Measurements from ENCODE around the gene IDH3A. TPM values are rescaled to one million over a fixed set of nuclear protein-coding genes. Genes with fewer than 3 reads are reported as not detected.
"Not testable (repeated sequence)": the region's sequence is repeated elsewhere in the genome, so short reads cannot be mapped to it uniquely, and the experiment has no call there.

IDH3A gene
- total and polyA plus RNA-seq, 4 experiments from 2014 or later, result 39.7 to 69.1 (median 45.9) TPM

- H3K27me3 Mint-ChIP-seq; H3K9me3 Mint-ChIP-seq; DNase-seq; H3K27me3 ChIP-seq (ENCODE audit: insufficient read depth, low read length); H3K36me3 ChIP-seq (ENCODE audit: insufficient read depth, low read length); H3K9me3 ChIP-seq (ENCODE audit: control insufficient read depth in 1 of 2, low read length in 2 of 2); H3K4me3 ChIP-seq (ENCODE audit: low read length in 2 of 2); H3K27ac ChIP-seq (ENCODE audit: low read depth, low read length); intact Hi-C loops (cut with micrococcal nuclease): not testable (repeated sequence)
- ChIA-PET CTCF (ENCODE audit: partially characterized antibody) (interaction anchor here (0.7 to 1.5 kb wide), 2 partner anchors 45 to 184 kb away, joined by 3 to 4 read pairs; no protein-coding TSS in a partner anchor), POLR2A (ENCODE audit: partially characterized antibody) (interaction anchor here (0.9 to 2.8 kb wide), 2 partner anchors 114 to 287 kb away, joined by 3 to 13 read pairs; partner anchors contain the start of genes DNAJA4 and IREB2)
- H3K27ac Mint-ChIP-seq, result peak overlapping the region in 4 of 7 donors; percentile 47 to 75 (median 60)
- H3K4me1 ChIP-seq (ENCODE audit: insufficient read depth, low read length), result peaks cover 26% of the 10 kb centered on the region
- H3K36me3 Mint-ChIP-seq, result peaks cover 0 to 20% of the 10 kb centered on the region in 2 donors
- peaks cover 28 to 46% (median 38%) of the 10 kb centered on the region in 4 donors for H3K4me1 Mint-ChIP-seq
- H3K4me3 Mint-ChIP-seq, result peak overlapping the region; percentile 36 to 96 (median 92)
These were observed 1.9 kb downstream of the IDH3A start for GRCh38 chr15:78151075-78151474.

GRCh38 chr15:78154955-78155354, 5.8 kb downstream of the IDH3A start:
- DNase-seq, result no peak
- Mint-ChIP-seq H3K36me3 (peaks cover 12 to 36% of the 10 kb centered on the region in 2 donors), H3K27me3 (no peaks in the 10 kb centered on the region), H3K4me3 (no peak overlapping the region), H3K4me1 (peaks cover 19 to 25% (median 22%) of the 10 kb centered on the region in 4 donors), H3K9me3 (no peaks in the 10 kb centered on the region), H3K27ac (peak overlapping the region in 1 of 7 donors; percentile 21)
- Histone ChIP-seq H3K27ac (ENCODE audit: low read depth, low read length) (no peak overlapping the region), H3K4me3 (ENCODE audit: low read length in 2 of 2) (no peak overlapping the region), H3K9me3 (ENCODE audit: control insufficient read depth in 1 of 2, low read length in 2 of 2) (no peaks in the 10 kb centered on the region), H3K36me3 (ENCODE audit: insufficient read depth, low read length) (peaks cover 7% of the 10 kb centered on the region), H3K4me1 (ENCODE audit: insufficient read depth, low read length) (peaks cover 16% of the 10 kb centered on the region), H3K27me3 (ENCODE audit: insufficient read depth, low read length) (no peaks in the 10 kb centered on the region)
- intact Hi-C loops (cut with micrococcal nuclease), result no loop called here
- POLR2A ChIA-PET (ENCODE audit: partially characterized antibody), result no interaction called here
- CTCF ChIA-PET (ENCODE audit: partially characterized antibody), result interaction anchor here (0.8 kb wide), 1 partner anchor 41 kb away, joined by 3 read pairs; no protein-coding TSS in a partner anchor

DNA sequence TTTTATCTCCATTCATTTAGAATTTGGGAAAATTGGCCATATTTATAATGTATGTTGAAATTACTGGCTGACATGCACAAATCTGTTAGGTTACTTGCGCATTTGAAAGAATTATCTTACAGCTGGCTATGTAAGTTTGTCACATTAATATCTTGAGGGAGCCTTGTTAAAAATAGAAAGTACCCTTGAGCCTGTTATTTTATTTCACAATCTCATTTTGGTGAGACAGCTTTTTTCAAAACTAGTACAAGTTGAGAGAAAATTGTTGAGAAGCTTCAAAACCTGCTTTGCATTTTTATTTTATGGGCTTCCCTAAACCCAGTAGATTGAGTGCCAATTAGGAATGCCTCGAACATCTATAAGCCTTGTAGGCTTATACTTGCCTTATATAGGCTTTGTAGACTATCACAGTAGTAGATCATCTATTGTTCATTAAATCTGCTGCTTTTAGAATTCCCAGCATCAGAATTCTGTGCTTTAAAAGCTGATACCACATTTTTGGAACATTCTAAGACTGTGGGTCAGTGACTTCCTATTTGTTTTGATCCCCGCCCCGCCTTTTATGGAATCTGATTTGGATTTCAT, 6.3 kb downstream of the IDH3A start:
- Mint-ChIP-seq H3K27me3 (no peaks in the 10 kb centered on the region), H3K27ac (no peak overlapping the region), H3K4me3 (no peak overlapping the region), H3K36me3 (peaks cover 12 to 37% of the 10 kb centered on the region in 2 donors), H3K4me1 (peaks cover 15 to 20% (median 17%) of the 10 kb centered on the region in 4 donors), H3K9me3 (no peaks in the 10 kb centered on the region)
- no peak for DNase-seq
- peaks cover 7% of the 10 kb centered on the region for H3K36me3 ChIP-seq (ENCODE audit: insufficient read depth, low read length)
- no peak overlapping the region for H3K27ac ChIP-seq (ENCODE audit: low read depth, low read length)
- intact Hi-C loops (cut with micrococcal nuclease), result no loop called here
- no peaks in the 10 kb centered on the region for H3K27me3 ChIP-seq (ENCODE audit: insufficient read depth, low read length)
- ChIA-PET POLR2A (ENCODE audit: partially characterized antibody) (interaction anchor here (0.6 kb wide), 1 partner anchor 153 kb away, joined by 3 read pairs; no protein-coding TSS in a partner anchor), CTCF (ENCODE audit: partially characterized antibody) (interaction anchor here (0.7 to 0.9 kb wide), 3 partner anchors 20 to 153 kb away, joined by 3 read pairs; no protein-coding TSS in a partner anchor)
- no peaks in the 10 kb centered on the region for H3K9me3 ChIP-seq (ENCODE audit: control insufficient read depth in 1 of 2, low read length in 2 of 2)
- no peak overlapping the region for H3K4me3 ChIP-seq (ENCODE audit: low read length in 2 of 2)
- H3K4me1 ChIP-seq (ENCODE audit: insufficient read depth, low read length), result peaks cover 12% of the 10 kb centered on the region

DNA sequence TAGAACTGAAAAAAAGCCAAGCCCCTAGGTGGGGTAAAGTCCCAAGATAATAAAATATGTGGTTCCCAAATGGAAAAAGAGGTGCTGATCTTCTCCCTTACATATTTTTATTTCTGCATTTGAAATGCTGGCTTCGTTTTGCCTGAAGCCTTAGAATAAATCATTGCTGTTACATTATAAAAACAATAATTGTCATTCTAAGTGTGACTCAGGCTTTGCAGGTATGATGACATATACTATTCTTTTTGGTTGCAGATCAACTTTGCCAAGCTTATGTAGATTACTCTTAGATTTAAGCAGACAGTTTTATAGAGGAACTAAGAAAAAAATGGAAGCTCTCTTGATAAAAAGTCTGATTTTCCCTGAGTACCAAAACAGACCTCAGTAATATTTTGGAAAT, 7.5 kb downstream of the IDH3A start:
- H3K9me3 Mint-ChIP-seq, result no peaks in the 10 kb centered on the region
- H3K9me3 ChIP-seq (ENCODE audit: control insufficient read depth in 1 of 2, low read length in 2 of 2), result no peaks in the 10 kb centered on the region
- H3K4me1 ChIP-seq (ENCODE audit: insufficient read depth, low read length), result peaks cover under 1% of the 10 kb centered on the region
- H3K36me3 ChIP-seq (ENCODE audit: insufficient read depth, low read length), result peaks cover 15% of the 10 kb centered on the region
- H3K27ac ChIP-seq (ENCODE audit: low read depth, low read length), result no peak overlapping the region
- ChIA-PET POLR2A (ENCODE audit: partially characterized antibody) (no interaction called here), CTCF (ENCODE audit: partially characterized antibody) (interaction anchor here (1.3 to 1.4 kb wide), 2 partner anchors 39 to 42 kb away, joined by 3 to 4 read pairs; no protein-coding TSS in a partner anchor)
- no peak overlapping the region for H3K4me3 ChIP-seq (ENCODE audit: low read length in 2 of 2)
- DNase-seq, result no peak
- peaks cover 8 to 11% (median 10%) of the 10 kb centered on the region in 4 donors for H3K4me1 Mint-ChIP-seq
- no peaks in the 10 kb centered on the region for H3K27me3 ChIP-seq (ENCODE audit: insufficient read depth, low read length)
- no peak overlapping the region for H3K27ac Mint-ChIP-seq
- H3K36me3 Mint-ChIP-seq, result peaks cover 20 to 43% of the 10 kb centered on the region in 2 donors
- intact Hi-C loops (cut with micrococcal nuclease), result no loop called here
- H3K27me3 Mint-ChIP-seq, result no peaks in the 10 kb centered on the region
- no peak overlapping the region for H3K4me3 Mint-ChIP-seq

GRCh38 chr15:78157203-78157602, 8.0 kb downstream of the IDH3A start:
- DNase-seq, result no peak

GRCh38 chr15:78159395-78159794, 10.2 kb downstream of the IDH3A start:
- Mint-ChIP-seq H3K4me1 (peaks cover 3 to 5% (median 4%) of the 10 kb centered on the region in 4 donors), H3K36me3 (peaks cover 38 to 58% of the 10 kb centered on the region in 2 donors), H3K27ac (no peak overlapping the region), H3K9me3 (no peaks in the 10 kb centered on the region), H3K4me3 (no peak overlapping the region), H3K27me3 (no peaks in the 10 kb centered on the region)
- POLR2A ChIA-PET (ENCODE audit: partially characterized antibody), result no interaction called here
- no peak overlapping the region for H3K27ac ChIP-seq (ENCODE audit: low read depth, low read length)
- CTCF ChIA-PET (ENCODE audit: partially characterized antibody), result no interaction called here
- intact Hi-C loops (cut with micrococcal nuclease), result no loop called here
- H3K4me1 ChIP-seq (ENCODE audit: insufficient read depth, low read length), result peaks cover 3% of the 10 kb centered on the region
- no peaks in the 10 kb centered on the region for H3K9me3 ChIP-seq (ENCODE audit: control insufficient read depth in 1 of 2, low read length in 2 of 2)
- peaks cover 24% of the 10 kb centered on the region for H3K36me3 ChIP-seq (ENCODE audit: insufficient read depth, low read length)
- no peaks in the 10 kb centered on the region for H3K27me3 ChIP-seq (ENCODE audit: insufficient read depth, low read length)
- no peak for DNase-seq
- no peak overlapping the region for H3K4me3 ChIP-seq (ENCODE audit: low read length in 2 of 2)

More at GRCh38 chr15:78157203-78157602, 8.0 kb downstream of the IDH3A start:
- H3K9me3 Mint-ChIP-seq, result no peaks in the 10 kb centered on the region
- no peak overlapping the region for H3K4me3 Mint-ChIP-seq
- Histone ChIP-seq H3K4me1 (ENCODE audit: insufficient read depth, low read length) (peaks cover 3% of the 10 kb centered on the region), H3K27ac (ENCODE audit: low read depth, low read length) (no peak overlapping the region), H3K36me3 (ENCODE audit: insufficient read depth, low read length) (peaks cover 21% of the 10 kb centered on the region), H3K4me3 (ENCODE audit: low read length in 2 of 2) (no peak overlapping the region), H3K27me3 (ENCODE audit: insufficient read depth, low read length) (no peaks in the 10 kb centered on the region), H3K9me3 (ENCODE audit: control insufficient read depth in 1 of 2, low read length in 2 of 2) (no peaks in the 10 kb centered on the region)
- H3K4me1 Mint-ChIP-seq, result peaks cover 10 to 16% (median 14%) of the 10 kb centered on the region in 4 donors
- intact Hi-C loops (cut with micrococcal nuclease), result no loop called here
- CTCF ChIA-PET (ENCODE audit: partially characterized antibody), result interaction anchor here (1.3 to 1.4 kb wide), 2 partner anchors 38 to 41 kb away, joined by 3 to 4 read pairs; no protein-coding TSS in a partner anchor
- POLR2A ChIA-PET (ENCODE audit: partially characterized antibody), result no interaction called here
- H3K27me3 Mint-ChIP-seq, result no peaks in the 10 kb centered on the region
- no peak overlapping the region for H3K27ac Mint-ChIP-seq
- peaks cover 25 to 48% of the 10 kb centered on the region in 2 donors for H3K36me3 Mint-ChIP-seq

- peaks cover 40% of the 10 kb centered on the region for H3K36me3 ChIP-seq (ENCODE audit: insufficient read depth, low read length)
- no peaks in the 10 kb centered on the region for H3K9me3 ChIP-seq (ENCODE audit: control insufficient read depth in 1 of 2, low read length in 2 of 2)
- Mint-ChIP-seq H3K27ac (peak overlapping the region in 3 of 7 donors; percentile 66 to 77 (median 68)), H3K4me1 (peaks cover 4 to 9% (median 5%) of the 10 kb centered on the region in 4 donors), H3K4me3 (peak overlapping the region in 2 of 8 donors; percentile 32 to 35), H3K36me3 (peaks cover 44 to 66% of the 10 kb centered on the region in 2 donors), H3K9me3 (no peaks in the 10 kb centered on the region), H3K27me3 (no peaks in the 10 kb centered on the region)
- peak in 3 of 5 donors; percentile 25 to 75 (median 28) for DNase-seq
- ChIA-PET POLR2A (ENCODE audit: partially characterized antibody) (no interaction called here), CTCF (ENCODE audit: partially characterized antibody) (no interaction called here)
- no peak overlapping the region for H3K27ac ChIP-seq (ENCODE audit: low read depth, low read length)
- no peak overlapping the region for H3K4me3 ChIP-seq (ENCODE audit: low read length in 2 of 2)
- H3K4me1 ChIP-seq (ENCODE audit: insufficient read depth, low read length), result peaks cover 3% of the 10 kb centered on the region
- no peaks in the 10 kb centered on the region for H3K27me3 ChIP-seq (ENCODE audit: insufficient read depth, low read length)
- intact Hi-C loops (cut with micrococcal nuclease), result no loop called here
These were observed 12.9 kb downstream of the IDH3A start for GRCh38 chr15:78162038-78162437.
